ENCODE data around the gene DPP7.

Gene DPP7

DNA sequence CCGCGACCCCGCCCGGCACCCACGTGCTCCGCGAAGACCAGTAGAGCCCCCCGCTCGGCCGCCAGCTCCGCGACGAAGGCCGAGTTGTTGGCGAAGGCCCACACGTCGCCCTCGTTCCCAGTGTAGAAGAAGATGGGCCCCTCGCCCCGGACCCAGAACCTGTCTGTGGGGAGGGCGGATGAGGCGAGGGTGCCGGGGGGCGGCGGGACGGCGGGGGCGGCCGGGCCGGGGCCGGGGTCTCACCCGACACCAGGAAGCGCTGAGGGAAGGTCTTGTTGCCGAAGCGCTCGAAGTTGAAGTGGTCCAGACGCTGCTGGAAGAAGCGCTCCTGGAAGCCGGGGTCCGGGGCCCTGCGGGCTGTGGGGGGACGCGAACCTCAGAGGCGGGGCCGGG lies 317 bp downstream of the DPP7 start:
- TF ChIP-seq CTCF (conservative IDR thresholded peaks at IDR 0.05), result no peak
- peak overlapping the region; percentile 91 for H3K27ac ChIP-seq

- 0 out of 2 replicates have a peak, but pooled peaks have one; percentile 12 for TF ChIP-seq CTCF (conservative IDR thresholded peaks at IDR 0.05)
- peak overlapping the region; percentile 91 for H3K27ac ChIP-seq
Observed at GRCh38 chr9:137113385-137114159, 961 bp downstream of the DPP7 start.

GRCh38 chr9:137112564-137113384 lies 1.8 kb downstream of the DPP7 start:
- peak overlapping the region; percentile 91 for H3K27ac ChIP-seq
- TF ChIP-seq CTCF (conservative IDR thresholded peaks at IDR 0.05), result no peak

- peak overlapping the region; percentile 91 for H3K27ac ChIP-seq
- no peak for TF ChIP-seq CTCF (conservative IDR thresholded peaks at IDR 0.05)
Observed at GRCh38 chr9:137111788-137112563, 2.6 kb downstream of the DPP7 start.

DNA sequence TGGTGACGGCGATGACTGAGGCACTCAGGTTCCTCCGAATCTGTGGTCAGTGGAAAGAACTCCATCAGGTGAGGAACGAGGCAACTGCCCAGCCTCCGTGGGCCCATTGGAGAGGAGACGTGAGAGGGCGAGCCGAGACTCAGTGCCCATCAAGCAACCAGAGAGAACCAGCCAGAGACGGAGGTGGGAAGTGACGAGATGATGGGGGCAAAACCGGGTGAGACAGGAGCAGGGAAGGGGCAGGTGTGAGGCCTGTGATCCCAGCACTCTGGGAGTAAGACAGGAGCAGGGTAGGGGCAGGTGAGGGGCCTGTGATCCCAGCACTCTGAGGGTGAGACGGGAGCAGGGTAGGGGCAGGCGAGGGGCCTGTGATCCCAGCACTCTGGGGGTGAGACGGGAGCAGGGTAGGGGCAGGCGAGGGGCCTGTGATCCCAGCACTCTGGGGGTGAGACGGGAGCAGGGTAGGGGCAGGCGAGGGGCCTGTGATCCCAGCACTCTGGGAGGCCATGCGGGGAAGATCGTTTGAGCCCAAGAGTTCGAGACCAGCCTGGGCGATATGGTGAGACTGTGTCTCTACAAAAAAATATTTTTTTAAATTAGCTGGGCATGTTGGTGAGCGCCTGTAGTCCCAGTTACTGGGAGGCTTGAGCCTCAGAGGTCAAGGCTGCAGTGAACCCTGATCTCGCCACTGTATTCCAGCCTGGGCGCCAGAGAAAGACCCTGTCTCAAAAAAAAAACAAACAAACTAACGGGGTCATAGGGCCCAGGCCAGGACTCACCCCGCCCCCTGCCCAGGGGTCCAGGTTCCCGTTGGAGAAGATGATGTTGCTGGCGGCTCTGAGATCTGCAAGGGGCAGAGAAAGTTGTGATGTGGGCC lies 3.4 kb downstream of the DPP7 start:
- H3K27ac ChIP-seq, result peak overlapping the region; percentile 91; the same call in 1 of the 2 replicates
- no peak for TF ChIP-seq CTCF (conservative IDR thresholded peaks at IDR 0.05)

GRCh38 chr9:137110147-137110910 lies 4.2 kb downstream of the DPP7 start:
- H3K27ac ChIP-seq, result peak overlapping the region; percentile 65; the same call in 1 of the 2 replicates
- TF ChIP-seq CTCF (conservative IDR thresholded peaks at IDR 0.05), result no peak

Measured in VCaP (cell line).